Activated T-cell treated with anti-CD3 and anti-CD28 coated beads for 24 hours (primary cell): Measurements from ENCODE around the gene CDH24.

ENCODE experiments used
- DNase-seq: peaks from one replicate; pipeline ENCODE4 v3.0.0-alpha.2; 2020; ENCODE audit warnings: low read depth

CDH24 gene

DNA sequence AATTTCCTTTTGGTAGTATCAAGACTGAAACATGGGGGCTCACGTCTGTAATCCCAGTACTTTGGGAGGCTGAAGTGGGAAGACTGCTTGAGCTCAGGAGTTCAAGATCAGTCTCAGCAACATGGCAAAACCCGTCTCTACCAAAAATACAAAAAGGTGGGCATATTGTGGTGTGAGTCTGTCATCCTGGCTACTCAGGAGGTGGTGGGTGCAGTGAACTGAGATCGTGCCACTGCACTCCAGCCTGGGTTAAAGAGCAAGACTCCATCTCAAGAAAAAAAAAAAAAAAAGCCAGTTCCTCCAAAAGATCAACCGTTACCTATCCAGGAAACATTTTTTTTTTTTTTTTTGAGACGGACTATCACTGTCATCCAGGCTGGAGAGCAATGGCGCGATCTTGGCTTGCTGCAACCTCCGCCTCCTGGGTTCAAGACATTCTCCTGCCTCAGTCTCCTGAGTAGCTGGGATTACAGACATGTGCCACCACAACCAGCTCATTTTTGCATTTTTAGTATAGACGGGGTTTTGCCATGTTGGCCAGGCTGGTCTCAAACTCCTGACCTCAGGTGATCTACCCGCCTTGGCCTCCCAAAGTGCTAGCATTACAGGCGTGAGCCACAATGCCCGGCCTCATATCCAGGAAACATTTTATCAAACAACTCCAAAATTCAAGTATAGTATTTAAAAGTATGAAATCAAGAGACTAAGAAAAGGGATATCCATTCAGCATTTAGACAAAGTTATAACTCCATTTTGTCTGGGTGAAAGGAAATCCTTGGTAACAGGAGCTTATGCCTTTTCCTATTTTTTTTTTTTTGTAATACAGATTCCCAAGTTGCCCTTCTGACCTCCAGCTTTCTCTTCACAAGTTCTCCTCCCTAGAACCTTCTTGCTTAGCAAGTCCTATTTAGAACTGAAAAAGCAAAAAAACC is 34.2 kb upstream of the CDH24 start:
- no peak for DNase-seq

DNA sequence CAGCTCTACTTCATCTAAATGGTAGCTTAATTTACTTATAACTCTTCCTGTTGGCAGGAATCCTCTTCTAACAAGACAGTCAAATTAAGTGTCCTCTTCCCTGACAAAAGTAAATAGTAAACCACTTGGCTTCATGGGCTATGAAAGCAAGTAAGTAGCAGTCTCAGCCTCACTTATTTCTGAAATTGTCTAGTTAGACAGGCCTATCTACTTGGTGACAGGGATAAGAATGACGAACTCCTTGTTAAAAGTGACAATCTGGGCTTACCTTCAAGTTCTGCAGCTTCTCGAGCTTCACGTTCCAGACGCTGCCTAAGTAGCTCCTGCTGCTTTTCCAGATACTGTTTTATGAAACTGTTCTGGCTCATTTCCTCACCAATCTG is 32.9 kb upstream of the CDH24 start:
- DNase-seq = no peak

DNA sequence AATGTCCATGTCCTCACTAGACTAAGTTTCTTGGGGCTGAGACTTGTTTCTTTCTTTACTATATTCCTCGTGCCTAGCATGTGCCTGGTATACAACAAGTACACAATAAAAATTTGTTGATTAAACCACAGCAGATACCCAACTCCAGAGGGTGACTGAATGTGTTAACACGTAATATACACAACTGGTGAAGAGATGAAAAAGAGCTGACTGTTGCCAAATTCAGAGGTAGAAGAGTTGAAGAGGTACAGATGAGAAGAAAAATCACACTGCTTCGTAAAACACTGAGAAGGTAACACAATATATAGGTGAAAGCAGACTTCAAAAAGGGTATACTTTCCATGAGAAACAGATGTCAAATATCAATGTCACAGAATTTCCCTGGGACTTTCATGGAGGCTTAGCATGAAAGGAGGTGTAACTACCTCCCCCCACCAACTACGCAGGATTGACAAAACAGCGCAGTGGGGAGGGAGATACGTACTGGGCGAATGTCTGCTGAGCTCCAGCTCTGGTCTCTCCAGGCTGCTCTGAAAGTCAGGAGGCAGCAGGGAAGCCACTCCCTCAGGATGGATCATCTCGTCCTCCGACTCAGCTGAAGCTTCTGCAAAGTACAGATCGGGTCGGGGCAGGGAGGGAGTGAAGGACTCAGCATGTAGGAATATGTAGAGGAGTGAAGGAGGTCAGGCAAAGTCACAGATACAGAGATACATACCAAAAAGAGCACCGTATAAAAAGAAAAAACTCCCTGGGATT is 32.4 kb upstream of the CDH24 start:
- no peak for DNase-seq

DNA sequence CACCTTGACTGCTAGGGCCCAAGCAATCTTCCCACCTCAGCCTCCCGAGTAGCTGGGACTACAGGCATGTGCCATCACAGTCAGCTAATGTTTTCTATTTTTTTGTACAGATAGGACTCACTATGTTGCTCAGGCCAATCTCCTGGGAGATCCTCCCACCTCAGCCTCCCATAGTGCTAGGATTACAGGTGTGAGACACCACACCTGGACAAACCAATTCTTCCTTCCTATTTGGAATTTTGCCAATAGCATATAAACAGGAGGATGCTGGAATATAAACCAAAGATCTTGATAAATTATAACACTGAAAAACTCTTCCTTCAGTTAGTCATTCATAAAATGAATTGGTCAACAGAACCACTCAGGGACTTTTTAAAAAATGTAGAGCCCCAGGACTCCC is 29.2 kb upstream of the CDH24 start:
- no peak for DNase-seq

DNA sequence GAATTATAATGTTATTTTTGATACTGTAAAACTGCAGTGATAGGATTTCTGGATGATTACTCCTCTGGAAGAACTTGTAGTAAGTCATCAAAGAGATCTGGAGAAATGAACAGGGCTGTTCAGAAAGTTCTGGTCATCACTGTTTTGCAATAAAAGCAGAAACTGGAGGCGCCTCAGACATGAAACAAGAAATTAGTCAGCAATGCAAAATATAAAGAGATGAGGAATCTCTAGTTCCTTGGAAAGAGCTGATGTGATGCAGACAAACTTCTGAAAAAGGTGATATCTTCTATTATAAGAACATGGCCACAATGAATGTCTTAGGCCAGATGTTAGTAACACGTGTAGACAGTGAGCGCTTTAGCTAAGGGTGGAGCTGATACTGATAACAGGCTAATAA is 28.1 kb upstream of the CDH24 start:
- DNase-seq = no peak

DNA sequence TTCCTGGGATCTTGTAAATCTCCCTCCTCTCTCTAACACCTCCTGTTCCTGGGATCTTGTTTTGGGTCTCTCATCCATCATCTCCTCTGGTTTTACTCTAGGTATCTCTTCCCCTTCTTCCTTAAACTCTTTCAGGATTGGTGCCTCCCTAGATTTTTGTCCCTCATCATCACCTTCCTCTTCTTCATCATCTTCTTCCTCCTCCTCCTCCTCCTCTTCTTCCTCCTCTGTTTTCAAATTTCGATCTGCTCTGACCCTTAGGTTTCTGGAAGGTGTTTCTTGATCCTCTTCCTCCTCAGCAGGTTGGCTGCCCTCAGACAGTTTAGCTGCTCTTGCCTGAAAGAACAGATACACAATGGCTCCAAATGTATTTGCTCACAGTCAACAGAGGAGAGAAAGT is 23.2 kb upstream of the CDH24 start:
- no peak for DNase-seq

DNA sequence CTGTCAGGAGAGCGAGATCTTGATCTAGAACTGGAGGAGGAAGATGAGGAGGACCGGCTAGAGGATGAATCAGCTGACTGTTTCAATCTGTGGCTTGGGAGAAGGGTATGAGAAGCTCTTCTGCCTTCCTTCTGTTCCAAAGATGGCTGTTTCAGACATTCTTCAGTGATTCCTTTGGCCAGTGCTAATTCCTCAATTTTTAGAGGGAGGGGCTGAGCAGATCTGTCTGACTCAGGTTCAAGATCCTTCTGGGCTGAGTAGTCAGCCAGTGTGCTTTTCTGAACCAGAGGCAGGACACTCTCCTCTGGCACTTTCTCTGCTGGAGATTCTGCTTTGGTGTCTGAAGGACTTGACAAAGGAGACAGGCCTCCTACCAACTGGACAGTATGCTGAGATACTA is 22.4 kb upstream of the CDH24 start:
- DNase-seq = no peak

DNA sequence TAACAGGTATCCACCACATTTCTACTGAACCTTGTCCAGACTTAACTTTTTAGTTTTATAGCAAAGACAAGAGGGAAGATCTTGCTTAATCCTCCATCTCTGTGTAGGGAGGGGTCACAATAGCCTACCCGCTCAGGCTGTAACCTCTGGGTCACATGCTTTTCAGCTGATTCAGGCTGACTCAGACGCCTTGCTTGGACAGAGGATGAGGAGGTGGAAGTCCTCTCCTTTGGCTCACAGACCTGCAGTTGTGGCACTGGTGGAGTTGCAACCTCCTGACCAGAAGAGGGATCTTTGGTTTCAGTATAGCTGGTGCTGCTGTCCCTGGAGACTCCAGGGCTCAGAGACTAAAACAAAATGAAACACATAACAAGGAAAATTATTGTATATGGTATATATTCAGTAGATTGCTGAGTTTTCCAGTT is 21.4 kb upstream of the CDH24 start:
- DNase-seq = no peak

DNA sequence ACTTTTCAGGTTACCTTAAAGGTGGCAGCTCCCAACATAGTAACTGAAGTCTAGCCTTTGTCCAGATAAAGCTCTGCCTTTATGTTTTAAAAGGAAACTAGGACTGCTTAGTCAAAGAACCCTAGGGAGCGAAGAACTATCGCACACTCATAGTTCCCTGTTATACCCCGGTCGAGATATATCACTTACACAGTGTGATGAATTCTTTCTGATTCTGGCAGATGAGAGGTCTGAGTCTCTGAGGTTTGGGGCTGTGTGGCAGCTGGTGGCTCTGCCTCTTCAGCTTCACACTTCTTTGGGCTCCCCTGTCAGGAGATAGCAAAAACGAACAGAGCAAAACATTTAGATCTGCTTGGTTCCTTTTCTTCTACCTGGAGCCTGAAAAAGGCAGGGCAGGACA is 20.6 kb upstream of the CDH24 start:
- no peak for DNase-seq

DNA sequence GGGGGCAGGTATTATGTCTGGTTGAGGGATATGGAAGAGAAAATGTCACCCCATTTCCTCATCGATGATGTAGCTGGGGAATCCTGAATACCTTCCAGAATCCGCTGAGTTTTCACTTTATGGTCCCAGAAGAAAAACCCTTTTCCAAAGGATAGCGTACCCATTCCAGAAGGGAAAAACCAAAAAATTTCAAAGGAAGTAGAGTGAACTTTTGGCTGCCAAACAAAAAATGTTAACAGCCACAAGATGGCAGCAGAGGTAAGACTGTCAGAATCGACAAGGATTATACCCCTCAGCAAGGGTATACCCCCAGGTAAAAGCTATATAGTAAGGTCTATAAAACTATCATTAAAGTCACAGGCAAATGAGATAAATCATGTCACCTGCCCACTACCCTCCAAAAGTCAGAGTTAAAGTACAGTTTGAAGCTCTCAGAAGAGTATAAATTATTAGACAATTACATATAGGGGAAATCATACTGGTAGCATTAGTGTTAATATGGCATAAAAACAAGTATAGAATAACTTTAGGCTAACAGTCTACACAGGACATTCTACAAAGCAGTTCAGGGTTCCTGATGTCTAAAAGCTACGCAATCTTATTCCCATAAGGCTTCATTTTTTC is 19.6 kb upstream of the CDH24 start:
- no peak for DNase-seq

DNA sequence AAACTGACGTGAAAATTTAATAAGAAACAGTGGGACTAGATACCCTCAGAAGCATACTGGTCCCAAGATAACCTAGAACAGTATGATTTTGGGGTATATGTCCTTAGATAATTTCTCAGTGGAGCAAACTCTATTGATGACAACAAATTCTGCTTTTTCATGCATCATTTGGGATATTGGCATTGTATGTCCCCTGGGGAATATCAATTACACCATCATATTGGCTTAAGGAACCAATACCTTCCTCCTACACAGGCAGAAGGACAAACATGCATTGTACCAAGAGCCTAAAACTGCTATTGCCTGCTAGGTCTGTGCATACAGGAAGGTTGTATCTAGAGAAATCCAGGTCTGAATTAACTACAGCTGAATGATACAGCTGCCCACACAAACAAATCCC is 17.6 kb upstream of the CDH24 start:
- no peak for DNase-seq

DNA sequence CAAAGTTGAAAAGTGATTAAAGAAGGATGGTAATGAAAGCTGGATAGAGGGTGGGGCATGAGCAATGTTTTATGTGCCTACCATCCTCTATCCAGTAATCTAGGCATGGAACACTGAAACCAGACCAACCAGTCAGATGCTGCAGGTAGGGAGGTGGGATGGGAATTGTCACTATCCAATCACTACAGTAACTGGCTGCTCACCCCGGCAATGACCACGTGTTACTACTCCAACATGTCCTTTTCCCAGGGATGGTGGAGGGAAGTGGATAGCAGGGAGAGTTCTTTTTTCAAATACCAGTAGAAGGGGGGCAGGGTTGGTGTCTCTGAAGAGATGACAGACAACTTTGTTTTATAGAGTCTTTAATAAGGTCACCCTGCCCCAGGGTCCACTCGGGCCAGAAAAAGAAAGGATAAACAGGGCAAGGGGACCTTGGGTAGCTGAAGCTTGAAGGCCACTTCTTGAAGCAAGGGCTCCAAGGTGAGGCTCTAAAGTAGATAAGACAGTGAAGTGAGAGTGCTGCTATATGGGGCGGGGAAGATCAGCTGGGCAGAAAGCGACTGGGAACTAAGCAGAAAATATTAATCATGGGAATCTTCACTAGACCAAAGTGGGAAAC is 14.7 kb upstream of the CDH24 start:
- DNase-seq = no peak

DNA sequence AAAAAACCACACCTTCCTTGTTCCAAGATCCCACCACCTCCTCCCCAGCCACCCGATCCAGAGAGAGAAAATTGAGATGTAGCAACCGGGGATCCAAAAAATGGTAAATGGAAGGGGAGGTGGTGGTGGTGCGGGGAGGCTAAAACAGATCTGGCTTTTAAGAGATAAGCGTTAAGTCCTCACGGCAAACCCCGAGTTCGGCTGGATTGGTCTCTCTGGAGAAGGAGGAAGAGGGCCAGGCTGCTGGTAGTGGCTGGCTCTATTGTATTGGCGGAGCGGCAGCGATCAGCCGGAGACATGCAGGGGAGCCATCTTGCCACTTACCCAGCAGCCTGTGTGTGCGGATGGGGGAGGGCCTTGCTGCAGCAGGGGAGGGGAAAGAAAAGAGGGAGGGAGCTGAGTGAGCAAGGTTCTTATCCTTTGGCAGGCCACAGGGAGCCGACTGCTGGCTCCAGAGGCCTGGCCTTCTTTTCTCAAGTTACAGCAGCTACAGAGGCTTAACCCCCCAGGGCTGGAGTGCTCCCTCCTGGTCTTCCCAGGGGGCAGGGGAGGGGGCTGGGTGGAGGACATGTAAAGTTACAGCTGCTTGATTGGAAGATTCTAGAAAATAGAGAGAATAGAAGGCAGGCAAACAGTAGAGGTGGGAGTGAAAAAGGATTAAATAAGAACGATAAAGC is 14.1 kb upstream of the CDH24 start:
- peak; percentile 74 for DNase-seq

DNA sequence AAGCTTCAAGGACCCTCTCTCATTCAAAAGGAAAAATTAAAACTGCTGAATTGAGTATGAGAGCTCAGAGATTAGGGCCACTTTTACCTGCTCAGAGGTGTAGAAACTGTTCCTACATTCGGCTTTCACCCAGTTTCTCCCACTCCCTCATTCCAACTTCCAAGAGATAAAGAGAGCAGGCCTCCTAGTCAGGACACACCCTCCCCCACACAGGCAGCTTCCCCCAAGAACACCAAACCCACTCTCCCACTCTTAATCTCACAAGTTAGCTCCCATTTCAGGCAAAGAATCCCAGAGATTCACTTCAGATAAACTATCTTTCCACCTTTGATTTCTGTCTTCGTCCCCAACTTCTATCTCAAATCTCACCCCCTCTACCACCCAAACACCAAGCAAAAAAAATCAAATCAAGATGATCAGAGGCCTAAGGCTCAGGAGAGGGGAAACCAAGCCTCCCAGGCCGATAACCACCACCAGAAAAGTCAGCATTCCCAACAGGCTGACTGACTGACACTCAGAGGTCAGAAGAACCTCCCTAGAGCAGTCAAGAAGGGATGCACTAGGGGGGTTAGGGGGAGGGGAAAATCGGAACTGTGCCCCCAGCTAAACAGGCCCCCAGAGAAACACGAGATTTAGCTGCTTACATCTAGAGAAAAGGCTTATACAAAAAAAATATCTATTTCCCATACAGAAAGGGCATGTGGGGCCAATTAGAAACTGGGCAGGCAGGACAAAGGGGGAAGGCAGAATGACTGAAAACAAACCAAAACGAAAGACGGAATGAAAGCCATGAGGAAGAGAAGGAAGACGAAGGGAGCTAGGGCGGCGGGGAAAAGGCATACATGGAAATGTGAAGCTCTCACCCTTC is 13.2 kb upstream of the CDH24 start:
- DNase-seq = no peak

DNA sequence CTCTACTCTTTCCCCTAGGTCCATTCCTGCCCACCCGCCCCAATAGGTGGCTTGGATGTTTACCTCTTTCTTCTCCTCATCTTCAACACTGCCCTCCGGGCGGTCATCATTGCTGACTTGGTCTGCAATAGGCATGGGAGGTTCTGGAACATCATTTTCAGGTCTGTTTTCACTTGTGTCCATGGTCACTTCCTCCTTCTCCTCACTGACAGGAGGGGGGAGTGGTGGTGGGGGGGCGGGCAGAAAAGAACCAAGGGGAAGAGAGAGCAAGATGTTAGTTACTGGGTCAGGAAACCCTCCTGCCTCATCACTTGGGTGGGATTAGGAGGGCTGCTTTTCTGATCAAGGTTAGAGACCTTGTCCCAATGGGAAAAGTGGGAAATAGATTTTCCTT is 12.1 kb upstream of the CDH24 start:
- DNase-seq = no peak

DNA sequence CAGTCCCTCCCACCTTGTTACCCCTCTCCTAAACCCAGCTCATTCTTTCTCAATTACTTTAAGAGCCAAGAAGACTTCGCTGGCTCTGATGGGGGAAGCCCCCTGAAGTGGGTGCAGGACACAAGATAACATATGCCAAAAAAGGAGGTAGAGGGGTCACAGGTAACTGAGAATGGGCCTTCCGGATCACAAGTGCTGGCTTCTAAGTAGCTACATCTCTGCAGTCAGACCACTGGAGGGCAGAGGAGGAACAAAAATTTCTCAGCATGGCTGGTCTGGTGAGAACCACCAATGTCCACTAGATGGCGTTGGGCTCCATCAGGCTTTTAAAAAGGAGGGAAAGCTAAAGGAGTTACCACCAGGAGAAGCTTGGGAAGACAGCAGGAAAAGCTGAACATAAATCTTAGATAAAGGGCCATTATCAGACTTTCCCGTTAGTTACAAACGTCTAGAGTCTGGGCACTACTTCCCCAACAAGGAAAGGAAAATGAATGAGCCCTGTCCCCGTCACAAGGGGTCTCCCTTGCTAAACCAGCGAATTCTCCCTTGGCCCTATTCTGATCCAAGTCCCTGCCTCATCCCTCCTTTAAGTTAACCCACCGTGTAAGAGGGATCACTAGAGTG is 11.6 kb upstream of the CDH24 start:
- DNase-seq = peak; percentile 70

DNA sequence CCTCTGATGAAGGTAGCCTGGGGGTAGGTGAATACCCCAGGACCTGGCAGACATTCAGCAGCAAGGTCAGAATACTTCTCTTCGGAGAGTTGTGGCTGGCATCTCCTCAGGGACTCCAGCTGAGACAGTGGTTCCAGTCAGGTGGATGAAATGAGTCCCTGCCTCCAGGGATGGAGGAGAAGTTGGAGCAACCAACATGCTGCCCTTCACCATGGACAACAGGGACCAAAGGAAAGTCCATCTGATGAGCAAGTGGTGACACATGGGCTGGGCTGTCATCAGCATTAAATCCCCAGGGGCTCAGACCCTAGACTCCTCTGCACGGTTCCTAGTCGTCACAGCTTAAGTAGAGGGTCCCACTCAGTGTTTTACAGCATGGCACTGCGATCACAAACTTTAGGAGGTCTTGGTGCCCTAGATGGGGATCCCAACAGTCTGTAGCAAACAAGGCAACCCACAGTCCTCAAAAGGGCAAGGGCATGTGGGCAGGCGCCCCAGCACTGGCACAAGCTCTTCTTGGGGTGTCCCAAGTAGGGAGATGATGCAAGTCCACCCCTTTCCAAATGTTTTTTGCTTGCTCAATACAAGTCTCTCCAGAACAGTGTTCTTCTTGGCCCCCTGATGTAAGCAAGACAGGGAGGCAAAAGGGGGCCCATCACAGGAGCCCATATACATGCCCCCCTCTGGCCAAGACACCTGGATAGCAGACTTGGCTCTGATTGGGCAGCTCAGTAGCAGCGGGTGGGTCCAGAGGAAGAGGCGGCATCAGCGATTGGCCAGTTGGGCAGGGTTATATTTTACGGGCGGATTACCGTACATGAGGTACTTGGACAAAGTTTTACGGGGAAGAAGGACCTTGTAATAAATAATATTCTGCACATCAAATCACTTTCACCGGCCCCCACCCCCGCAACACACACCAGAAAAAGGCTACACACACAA is 10.8 kb upstream of the CDH24 start:
- DNase-seq = no peak

DNA sequence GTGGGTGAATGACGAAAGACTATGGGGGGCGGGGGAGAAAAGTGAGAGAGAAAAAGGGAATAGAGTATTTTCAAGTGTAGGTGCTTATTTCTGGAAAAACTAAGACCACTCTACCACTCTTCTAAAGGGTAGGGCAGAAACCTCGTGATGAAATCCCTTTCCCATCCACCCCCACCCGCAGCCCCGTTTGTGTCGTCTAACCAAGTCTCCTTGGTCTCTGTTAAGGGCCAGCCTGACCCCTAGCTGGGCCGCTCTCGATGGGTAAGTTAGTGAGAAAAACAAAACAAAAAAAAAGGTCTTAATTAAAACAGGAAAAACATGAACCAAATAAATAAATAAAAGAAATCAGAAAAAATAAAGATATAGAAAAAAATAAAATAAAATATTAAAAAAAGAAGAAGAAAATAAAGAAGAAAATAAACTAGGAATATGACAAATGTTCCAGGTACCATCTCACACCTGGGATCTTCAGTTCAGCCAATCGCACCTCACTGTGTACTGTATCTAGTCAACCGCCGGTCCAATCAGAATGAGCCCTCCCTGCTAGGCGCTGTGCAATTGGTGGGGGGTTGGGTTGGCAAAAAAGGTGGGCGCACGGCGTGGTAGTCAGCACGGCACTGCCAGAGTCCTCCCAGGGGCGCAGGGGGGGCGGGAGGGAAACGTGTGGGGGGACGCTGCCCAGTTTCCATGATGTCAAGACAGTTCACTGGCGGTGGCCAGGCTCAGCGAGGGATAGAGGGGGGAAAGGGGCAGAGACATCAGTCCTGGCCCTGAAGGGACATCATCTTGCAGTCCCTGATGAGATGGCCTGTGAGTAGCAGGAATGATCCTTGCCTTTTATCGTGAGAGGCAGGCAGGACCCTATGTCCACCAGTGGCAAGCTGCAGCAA is 9.8 kb upstream of the CDH24 start:
- DNase-seq = no peak
